HuH-7 (cell line): Measurements from ENCODE around the gene RREB1.
A peak's percentile ranks its signal among the peaks of the same experiment; 100 is the strongest.

Experiments
- DNase-seq: peaks from one replicate; pipeline ENCODE4 v3.0.0; 2011; ENCODE audit warnings: low spot score

Gene RREB1, protein sequence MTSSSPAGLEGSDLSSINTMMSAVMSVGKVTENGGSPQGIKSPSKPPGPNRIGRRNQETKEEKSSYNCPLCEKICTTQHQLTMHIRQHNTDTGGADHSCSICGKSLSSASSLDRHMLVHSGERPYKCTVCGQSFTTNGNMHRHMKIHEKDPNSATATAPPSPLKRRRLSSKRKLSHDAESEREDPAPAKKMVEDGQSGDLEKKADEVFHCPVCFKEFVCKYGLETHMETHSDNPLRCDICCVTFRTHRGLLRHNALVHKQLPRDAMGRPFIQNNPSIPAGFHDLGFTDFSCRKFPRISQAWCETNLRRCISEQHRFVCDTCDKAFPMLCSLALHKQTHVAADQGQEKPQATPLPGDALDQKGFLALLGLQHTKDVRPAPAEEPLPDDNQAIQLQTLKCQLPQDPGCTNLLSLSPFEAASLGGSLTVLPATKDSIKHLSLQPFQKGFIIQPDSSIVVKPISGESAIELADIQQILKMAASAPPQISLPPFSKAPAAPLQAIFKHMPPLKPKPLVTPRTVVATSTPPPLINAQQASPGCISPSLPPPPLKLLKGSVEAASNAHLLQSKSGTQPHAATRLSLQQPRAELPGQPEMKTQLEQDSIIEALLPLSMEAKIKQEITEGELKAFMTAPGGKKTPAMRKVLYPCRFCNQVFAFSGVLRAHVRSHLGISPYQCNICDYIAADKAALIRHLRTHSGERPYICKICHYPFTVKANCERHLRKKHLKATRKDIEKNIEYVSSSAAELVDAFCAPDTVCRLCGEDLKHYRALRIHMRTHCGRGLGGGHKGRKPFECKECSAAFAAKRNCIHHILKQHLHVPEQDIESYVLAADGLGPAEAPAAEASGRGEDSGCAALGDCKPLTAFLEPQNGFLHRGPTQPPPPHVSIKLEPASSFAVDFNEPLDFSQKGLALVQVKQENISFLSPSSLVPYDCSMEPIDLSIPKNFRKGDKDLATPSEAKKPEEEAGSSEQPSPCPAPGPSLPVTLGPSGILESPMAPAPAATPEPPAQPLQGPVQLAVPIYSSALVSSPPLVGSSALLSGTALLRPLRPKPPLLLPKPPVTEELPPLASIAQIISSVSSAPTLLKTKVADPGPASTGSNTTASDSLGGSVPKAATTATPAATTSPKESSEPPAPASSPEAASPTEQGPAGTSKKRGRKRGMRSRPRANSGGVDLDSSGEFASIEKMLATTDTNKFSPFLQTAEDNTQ (N-terminal part only)

DNA sequence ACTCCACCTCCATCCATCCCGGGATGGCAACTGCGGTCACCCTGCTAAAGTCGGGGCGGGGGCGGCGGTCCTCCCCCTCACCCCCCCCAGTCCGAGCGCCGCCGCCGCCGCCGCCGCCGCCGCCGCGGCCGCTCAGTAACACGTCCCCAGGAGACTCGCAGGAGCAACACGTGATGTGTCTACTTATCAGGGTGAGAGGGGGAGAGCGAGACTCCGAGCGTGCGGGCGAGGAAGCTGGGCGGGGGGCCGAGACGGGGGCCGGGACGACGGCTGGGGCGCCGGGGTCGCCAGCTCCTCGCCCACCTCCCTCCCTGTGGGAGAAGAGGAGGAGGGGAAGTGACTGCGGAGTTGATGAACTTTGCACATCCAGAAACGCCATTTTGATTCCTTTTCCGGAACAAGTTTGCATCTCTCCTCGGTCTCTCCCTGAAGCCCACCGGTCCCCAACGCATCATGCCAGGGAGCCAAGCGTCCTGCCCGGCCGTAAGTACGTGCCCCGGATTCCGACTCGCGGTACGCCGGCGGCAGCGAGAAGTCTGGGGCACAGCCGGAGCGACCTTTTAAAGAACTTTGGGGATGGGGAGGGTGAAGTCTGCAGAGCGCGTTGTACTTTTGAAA is at the start of gene RREB1:
Gene RREB1 (plus strand): TSS at position 384 of the 618 bp plus-strand sequence. CDS start 73,951 bp downstream, outside the sequence.
- peak; percentile 88 for DNase-seq

DNA sequence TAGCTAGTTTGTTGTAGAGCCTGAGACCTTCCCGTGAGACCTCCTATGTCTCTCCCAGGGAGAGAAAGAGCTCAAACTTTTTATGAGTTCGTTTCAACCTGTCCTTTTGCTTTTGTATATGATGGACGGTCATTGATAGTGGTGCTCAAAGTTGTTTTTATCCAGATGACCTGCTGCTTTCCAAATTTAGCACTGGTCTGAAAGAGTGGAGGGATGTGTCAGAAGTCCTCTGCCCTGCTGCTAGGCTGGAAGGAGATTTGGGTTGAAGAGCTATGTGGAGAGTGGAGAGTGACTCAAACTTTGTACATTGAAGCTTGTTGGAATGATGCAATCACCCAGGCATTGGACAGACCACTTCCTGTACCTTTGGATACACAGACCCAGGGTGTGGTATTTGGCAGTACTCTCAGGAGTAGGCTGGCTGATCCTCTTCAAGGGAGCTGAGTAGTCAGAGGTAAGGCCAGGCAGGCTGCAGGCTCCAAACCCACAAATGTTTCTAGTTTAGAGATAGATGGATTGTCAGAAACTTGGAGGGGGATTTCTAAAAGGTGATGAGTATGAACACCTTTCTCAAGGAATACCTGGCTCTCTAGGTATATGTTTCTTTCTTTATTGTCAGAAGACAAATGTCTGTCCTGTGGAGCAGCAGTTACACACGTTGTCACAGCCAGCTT is 49.4 kb upstream of the RREB1 start:
- peak; percentile 67 for DNase-seq

DNA sequence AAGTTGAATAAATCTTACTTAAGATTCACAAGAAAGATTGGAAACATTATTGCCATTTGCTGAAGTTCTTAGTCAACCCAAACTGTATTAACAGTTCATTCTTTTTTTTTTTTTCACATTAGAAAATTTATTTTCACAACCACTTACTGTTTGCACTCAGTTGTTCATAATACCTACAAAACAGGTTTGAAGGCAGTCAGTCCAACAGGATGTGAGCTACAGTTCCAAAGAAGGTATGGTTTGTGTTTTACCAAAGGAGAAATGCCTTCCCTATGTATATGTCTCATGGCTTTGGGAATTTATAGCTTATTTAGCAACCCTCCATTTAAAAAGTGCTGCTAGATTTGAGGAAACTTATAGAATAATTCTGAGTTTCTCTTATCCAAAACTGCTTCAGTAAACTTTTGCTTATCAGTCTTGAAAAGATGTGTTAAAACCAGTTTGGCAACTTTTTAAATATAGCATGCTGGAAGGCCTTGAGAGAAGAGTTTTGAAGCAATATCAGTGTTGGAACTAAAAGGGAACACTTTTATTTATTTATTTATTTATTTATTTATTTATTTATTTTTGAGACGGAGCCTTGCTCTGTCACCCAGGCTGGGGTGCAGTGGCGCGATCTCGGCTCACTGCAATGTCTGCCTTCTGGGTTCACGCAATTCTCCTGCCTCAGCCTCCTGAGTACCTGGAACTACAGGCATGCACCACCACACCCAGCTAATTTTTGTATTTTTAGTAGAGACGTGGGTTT is 46.8 kb upstream of the RREB1 start:
- DNase-seq, result no peak

DNA sequence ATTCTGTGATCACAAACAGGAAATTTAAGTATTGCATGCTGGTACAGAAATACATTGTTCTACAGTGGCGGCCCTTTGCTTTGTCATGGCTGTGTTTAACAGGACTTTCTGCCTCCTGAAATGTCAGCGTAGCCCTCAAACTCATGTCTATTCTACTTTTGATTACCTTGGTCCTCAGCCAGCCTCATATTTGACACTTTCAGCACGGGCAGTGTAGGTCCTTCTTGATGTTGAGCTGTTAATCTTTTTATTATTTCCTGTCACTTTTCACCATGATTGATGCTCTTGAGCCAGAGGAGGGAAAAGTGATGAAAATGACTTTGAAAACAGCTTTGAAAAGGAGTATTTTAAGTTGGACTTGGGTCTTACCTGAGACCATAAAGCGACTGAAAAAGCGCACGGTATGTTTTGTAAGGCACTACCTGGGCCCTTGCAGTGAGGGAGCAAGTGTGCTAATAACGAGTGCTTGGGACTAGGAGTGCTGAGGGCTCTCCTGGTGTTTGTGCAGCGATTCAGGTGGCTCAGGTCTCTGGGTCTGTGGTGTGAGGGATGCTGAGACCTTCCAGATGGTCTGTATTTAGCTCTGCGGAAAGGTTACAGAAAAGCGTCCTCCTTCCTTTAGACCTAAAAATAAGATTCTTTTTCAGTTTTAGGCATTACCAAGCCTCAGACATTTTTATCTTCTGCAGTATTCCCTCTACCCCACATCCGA is 45.2 kb upstream of the RREB1 start:
- no peak for DNase-seq

DNA sequence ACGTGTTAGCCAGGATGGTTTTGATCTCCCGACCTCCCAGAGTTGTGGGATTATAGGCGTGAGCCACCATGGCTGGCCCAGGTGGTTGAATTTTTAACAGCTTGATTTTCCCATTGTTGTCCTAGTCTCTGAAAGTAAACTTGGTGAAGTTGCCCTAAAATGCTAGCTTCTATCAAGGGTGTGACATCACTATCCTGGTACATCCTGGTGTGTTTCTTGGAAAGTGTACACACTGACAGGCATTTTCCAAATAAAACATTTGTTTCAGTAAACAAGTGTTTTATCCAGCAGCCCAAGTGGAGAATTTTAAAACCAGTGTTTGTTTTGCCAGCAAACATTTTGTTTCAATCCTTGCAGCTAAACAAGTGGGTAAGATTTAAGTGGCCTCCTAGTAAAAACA is 40.5 kb upstream of the RREB1 start:
- no peak for DNase-seq

DNA sequence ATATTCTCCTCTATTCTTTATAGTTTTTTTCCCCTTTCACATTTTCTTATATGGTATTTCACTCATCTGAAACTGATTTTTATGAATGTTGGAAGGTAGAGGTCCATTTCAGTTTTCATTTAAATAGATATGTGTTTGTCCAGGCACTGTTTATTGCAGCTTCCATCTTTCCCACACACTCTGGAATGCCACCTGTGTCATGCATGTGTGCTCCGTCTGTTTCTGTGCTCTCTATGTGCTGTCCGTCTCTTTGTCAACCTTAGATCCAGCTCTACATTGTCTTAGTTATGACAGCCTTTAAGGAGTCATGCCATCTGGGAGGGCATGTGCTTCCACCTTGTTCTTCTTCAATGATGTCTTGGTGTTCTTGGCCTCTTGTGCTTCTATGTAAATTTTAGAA is 36.4 kb upstream of the RREB1 start:
- DNase-seq, result no peak

DNA sequence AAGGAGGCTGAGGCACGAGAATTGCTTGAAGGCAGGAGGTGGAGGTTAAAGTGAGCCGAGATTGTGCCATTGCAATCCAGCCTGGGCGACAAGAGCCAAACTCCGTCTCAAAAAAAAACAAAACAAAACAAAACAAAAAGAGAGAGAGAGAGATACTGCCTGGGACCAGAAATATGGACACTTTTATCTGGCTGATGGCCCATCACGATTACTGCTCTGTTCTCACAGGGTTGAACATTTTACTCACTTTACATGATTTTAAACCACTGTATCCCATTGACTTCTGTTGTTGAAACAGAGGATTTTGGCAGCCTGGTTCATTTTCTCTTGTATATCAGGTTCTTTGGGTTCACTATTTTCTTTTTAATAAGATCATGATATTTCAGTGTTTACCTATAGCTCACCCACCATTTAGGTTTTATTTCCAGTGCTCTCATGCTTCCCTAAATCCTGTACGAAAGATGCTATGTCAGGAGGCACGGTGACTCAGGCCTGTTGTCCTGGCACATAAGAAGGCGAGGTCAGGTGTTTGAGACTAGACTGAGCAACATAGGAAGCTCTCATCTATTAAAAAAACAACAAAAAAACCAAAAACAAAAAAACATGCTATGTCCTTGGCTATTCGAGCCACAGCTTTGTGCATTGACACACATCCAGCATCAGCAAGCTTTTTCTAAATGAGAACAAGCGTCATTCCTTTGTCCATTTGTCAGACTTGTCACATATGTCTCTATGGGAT is 34.5 kb upstream of the RREB1 start:
- no peak for DNase-seq

DNA sequence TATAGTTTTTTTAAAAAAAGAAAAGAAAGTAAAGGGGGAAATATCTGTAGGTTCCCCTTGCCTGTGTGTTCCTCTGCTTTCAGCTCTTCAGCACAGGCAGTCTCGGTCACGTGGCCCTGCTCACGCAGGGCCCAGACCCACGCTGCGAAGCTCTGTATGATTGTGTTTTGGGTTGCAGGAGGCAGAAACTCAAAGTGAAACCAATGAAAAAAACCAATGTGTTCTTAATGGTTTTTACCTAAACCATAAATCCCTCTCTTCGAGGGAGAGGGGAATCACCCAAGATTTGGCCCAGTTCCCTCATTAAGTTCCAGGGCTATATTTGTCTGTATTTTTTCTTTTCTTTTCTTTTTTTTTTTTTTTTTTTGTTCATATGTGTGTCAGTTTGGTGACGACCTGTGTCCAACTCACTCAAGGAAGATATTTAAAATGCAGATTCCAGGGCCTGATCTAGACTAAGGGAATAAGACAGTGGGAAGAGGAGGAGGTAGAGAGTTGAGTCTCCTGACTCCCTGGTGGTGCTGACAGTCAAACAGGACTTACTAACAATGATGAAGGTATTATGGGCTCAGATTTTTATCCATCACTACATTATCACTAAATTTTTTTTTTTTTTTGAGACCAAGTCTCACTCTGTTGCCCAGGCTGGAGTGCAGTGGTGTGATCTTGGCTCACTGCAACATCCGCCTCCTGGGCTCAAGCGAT is 33.8 kb upstream of the RREB1 start:
- DNase-seq, result no peak

DNA sequence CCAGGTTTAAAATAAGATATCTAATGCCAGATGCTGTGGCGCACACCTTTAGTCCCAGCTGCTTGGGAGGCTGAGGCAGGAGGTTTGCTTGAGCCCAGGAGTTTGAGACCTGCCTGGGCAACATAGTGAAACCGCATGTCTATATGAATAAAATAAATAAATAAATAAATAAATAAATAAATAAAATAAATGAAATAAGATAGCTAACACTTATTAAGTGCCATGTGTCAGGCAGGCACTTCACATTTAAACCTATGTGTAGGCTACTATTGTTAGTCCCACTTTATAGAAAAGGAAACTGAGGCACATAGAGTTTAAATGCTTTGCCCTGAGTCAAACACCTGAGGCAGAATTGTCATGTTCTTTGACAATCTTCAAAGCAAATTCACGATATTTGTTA is 32.9 kb upstream of the RREB1 start:
- DNase-seq, result no peak

DNA sequence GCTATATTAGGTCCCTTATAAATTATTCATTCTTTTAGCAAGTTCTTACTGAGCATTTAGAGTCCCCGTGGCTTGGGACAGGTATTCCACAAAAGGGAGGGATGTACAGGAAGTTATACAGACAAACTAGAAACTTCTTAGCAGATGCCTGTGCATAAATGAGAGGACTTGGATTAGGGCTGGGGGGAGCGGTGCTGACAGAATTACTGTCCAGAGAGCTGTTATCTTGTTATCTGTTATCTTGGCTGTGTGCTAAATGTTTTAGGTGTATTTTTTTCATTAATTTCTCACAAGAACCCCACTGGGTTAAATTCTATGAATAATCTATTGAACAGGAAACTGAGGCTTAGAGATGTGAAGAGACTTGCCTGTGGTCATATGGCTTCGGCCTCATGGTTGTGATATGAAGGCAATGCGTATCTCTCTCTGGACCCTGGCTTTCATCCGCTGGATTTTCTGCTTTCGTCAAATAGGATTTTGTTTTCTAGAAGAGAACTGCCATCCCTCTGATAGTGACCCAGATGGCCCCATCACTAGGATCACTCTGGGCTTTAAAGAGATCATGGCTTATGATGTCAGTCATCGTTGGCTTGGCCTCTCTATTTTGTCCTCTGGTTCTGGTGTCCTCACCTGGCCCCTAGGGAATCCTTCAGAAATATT is 32.3 kb upstream of the RREB1 start:
- DNase-seq, result no peak

DNA sequence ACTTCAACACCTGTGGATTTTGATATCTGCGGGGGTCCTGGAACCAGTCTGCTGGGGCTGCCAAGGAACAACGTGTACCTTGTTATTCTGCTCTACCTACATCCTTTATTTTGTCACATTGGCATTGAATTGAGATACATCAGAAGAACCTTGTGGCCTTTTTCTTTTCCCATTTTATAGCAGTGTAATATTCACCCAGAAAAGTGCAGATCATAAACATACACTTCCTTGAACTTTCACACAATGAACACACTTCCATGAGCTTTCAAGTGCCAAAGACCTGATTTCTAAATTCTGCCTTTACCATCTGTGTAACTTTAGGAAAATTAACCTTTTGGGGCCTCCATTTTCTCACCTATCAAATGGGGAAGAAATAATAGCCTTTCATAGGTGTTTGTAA is 29.9 kb upstream of the RREB1 start:
- DNase-seq, result no peak

DNA sequence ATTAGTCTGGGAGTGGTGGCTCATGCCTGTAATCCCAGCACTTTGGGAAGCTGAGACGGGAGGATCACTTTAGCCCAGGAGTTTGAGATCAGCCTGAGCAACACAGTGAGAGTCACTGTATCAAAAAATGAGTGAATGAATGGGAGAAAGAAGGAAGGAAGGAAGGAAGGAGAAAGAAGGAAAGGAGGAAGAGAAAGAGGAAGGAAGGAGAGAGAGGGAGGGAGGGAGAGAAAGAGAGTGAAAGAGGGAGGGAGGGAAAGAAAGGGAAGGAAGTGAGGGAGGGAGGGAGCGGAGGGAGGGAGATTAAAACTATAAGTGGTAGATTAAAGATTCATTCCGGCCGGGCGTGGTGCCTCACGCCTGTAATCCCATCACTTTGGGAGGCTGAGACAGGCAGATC is 28.9 kb upstream of the RREB1 start:
- DNase-seq, result no peak

DNA sequence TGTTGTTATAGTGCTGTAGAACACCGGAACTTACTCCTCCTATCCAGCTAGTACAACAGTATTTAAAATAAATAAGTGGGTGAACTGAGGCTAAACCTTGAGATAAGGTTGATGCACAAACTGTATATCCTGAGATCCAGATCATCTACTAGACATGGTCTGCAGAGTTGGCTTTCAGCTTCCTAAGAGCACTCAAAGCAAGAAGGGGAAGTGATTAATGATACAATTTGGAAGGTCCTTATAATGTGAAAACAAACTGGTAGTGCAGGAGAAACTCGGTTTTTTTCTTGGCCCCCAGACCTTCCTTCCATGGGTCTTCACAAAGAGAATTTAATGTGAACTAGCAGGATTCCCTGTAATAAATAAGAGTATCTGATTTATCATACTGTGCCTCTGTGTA is 27.4 kb upstream of the RREB1 start:
- no peak for DNase-seq

DNA sequence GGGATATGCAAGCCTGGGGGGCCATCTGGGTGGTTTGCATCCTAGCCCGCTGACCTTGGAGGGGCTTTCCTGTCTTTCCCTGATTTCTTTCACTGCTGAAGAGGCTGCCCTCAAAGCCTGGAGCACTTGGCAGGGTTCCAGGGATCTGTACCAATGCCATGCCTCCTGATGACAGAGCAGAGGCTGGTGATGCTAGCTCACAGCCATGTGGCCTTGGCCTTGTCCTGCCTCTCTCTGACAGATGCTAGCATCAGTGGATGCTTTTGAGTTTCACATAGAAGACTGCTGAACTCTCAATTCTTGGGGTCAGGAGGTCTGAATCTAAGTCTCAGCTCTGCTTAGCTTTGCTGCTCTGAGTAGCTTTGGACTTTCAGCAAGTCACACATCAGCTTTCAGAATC is 21.9 kb upstream of the RREB1 start:
- no peak for DNase-seq

DNA sequence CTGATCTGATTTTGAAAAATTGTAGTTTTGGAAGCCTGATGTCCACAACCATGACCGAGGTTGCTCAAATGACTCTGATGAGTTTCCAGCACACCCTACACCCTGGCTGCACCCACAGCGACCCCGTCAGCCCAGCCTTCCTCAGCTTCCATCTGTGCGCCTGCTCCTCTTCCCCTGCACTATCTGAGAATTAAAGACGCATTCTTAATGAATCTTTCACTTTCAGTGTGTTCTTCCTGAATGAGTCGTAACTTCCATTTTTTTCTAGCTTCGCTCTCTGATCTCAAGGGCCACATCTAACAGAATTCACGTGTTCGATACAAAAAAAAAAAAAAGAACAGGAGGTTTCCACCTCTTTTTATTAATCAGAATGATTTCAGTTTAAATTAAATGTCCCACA is 21.3 kb upstream of the RREB1 start:
- DNase-seq, result no peak

DNA sequence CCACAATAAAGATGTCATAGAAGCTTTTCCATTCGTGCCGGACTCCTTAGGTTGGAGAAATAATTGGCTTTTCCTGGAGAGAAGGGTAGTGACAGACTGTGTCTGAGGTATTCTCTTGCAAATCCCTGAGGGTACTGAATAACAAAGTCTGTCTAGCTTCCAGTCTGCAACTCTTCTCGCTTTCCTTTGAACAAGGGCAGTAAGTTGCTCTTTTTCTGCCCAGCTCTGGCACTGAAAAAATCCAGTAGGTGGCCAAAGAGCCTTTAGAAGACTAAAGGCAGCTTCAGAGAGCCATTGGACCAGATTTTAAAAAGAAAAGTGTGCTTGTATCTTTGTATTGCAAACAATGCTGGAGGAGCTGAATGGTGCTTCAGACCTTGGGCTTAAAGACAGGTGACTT is 20.7 kb upstream of the RREB1 start:
- no peak for DNase-seq

DNA sequence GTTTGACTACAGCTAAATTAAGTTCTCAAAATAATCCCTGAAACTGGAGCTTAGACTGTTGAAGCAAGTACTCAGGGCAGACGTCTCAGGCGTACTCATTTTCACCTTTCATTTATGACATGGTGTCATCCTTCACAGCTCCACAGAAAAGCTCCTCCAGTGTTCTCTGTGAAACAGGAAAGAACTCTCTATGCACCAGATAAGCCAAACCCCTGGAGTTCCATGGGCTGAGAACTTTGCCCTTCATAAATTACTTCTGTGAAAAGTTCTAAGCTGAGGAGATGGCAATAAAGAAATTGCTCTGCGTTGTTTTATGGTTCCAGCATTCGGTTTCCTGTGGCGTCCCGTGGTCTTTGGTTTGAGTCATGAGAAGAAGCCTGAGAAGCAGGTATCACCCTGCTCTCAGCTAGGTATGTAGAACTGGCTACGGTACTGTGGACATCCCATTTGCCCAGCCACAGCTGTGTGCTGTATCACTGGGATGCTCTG is 20.2 kb upstream of the RREB1 start:
- DNase-seq, result peak; percentile 17
